Placental pericyte (primary cell): Measurements from ENCODE around the gene TSC22D1. TPM values are rescaled to one million over a fixed set of nuclear protein-coding genes. Genes with fewer than 3 reads are reported as not detected.

Source experiments
- total RNA-seq: library from RNA; depleted of rRNA; stranded (reverse); fragments of >200 nt; gene quantifications from 2 replicates; pipeline ENCODE4 v1.2.3, GENCODE V29; 2012

The TSC22D1 gene
- total RNA-seq: 67.8 and 88.8 TPM in 2 replicates

GRCh38 chr13:44575741-44576350 lies at the start of gene TSC22D1:
TSS of gene TSC22D1 (minus strand) at chr13:44576330. CDS start at chr13:44576074, 256 bp downstream.

Other genes starting within 250 kb of the TSC22D1 start
- gene SERP2, start 202.5 kb downstream of the TSC22D1 start, total RNA-seq: 1.5 and 3.4 TPM in 2 replicates